ENCODE data around the gene ERF.
A peak's percentile ranks its signal among the peaks of the same experiment; 100 is the strongest.

ERF gene

DNA sequence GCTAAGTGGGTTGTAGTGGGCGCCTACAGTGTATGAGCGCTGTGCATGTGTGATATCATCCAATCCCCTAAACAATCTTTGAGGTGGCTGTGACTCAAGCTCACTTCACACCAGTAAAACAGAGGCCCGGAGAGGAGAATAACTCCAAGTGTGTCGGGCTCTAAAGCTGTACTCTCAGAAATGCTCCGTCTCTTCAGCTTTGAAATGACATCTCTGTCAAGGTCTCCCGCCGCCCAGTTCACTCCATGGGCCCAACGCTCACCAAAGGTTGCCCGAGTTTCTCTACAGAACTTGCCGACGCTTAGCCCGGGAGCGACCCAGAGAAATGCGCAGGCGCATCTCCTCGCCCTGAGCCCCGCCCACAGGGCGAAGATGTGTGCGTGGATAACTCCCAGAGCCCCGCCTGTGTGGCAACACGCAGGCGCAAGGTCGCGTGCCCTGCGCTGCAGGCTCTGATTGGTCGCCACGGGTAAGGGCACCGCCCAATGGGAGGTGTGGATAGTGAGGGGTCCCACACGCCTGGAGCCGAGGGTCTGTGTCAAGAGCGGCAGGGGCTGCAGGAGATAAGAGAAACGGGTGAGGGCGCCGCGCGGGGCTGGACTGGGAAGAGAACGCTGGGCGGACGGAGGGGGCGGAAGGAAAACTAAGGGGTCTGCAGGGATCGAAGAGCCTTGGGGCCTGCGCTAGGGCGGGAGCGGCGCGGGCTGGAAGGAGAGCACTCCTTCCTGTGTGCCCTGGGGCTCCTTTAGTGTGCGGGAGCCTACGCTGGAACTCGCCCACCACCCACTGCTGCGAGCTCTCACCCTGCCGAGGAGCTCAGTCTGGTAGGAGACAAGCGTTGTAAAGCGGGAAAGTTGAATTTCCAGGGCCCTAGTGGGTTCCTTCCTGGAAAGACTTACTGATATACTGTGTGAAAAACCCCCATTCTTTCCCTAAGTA lies 34.8 kb downstream of the ERF start, which contains the start of gene ZNF526:
Gene ZNF526 (plus strand): TSS at position 501 of the 939 bp plus-strand sequence. CDS start 4,092 bp downstream, outside the sequence.
- DNase-seq: peak; percentile 65 to 98 (median 96)

DNA sequence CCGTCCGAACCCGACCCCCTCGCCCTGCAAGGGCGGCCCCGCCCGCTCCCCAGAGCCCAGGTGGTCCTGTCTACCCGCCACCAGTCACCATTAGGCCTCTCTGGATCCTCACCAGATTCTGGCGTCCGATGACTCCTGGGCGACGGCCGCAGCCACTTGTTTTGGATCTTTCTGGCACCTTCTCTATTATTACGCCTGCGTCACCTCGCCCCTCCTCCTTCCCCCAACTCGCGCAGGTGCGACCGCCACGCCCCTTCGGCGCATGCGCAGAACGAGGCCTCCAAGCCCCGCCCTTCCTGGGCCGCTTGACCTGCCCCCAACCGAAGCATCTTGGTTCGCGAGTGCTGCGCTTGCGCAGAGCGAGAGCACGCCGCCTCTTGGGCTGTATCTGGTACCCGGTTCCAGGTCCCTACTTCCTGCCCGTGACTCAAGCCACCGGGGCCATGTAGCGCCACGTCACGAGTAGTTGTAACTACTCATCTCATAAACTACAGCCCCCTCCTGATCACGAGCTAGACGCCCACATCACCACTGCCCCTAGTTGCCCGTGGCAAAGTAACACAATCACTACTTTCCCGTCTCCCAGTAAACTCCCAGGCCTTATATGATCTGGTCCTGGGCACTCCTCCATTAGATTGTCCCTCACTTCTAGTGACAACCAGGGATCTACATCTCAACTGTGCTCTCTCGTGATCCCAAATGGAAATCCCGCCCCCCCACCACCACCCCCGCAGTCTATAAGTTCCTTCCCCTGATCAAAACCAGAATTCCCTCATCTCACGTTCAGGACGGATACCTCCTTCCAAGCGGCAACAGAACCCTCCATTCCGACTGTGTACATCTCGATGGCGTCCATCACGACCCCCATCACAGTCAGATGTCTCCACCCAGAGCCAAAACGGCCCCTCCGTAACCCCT lies 37.1 kb downstream of the ERF start, which contains the start of gene DEDD2:
Gene DEDD2 (minus strand): TSS at position 158 of the 918 bp plus-strand sequence. CDS start 670 bp downstream, outside the sequence.
- DNase-seq: peak; percentile 40 to 99 (median 94)

DNA sequence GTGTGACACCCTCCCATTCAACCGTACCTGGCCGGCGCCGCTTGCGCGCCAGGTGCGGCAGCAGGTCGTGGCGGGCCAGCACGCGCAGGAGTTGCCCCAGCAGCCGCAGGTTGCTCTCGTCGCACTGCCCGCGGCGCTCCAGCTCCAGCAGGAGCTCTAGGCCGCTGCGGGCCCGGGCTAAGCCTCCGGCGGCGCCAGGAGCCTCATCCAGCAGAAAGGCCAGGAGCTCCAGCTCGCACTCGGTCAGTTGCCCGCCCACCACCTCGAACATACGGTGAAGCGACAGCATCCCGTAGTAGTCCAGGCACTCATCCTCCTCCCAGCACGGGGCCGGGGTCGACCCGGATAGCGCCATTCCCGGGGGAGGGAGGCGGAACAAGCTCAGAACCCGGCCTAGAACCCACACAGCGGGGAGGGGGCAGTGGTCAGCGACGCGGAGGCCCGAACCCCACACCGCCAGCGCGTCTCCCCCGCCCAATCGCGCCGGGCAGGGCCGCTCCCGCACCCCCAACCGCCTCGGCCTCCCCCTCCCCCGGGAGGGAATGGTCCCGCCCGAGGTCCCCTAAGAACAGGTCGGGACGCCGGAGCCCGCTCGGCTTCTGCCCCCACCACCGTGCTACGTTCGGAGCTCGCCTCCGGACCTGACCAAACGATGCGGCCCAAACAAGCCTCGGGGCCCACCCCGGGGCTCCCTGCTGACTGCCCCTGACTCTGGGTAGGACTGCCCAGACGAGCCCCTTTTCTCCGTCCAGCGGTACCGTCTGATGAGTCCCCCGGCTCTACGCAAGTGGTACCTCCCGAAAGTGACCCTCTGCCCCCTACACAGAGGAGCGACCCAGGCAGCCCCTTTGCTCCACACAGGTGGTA lies 38.0 kb downstream of the ERF start:
- DNase-seq: peak in 40 of 58 donors; percentile 5 to 80 (median 52)

DNA sequence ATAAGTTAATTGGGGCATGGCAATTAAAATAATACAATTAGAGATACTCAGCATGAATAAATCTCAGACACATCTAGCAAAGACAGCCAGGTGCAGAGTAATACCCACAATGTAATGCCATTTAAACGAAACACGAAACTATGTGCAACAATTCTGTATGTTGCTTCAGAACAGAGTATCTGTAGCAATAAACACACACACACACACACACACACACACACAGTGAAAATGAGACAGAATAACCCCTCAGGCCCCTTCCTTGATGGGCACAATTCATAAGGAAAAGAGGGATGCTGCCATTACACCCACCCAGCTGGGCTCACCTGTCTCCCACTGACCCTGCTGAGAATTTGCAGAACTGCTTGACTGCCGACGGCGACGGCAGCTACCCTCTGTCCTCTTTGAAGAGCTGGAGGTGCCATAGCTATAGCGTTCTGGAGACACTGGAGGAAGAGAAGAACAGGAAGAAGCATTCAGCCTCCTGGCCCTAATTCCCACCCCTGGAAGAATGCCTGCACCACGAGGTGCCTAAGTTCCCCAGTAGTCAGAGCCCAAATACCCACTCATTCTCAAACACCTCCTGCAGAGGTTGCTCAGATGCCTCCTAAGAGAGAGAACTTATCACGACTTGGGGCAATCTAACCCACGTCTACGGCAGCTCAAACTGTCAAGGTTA lies 40.0 kb downstream of the ERF start:
- DNase-seq: no peak

DNA sequence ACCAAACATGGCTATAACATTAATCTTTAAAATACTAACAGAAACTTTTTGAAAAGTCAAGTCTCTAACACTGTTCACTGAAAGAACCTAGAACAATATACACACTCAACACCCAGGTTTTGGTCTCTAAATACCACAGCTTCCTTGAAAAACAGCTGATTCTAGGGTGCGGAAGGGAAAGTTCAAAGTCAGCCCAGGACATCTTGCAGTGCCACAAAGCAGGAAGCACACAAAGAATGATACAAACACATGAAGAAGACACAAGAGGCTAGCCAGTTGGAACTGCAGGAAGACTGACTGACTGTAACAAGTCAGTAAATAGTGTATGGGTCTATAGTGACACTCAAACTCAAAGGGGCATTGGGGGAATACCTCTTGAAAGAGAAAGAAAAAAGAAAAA lies 42.0 kb downstream of the ERF start:
- no peak for DNase-seq

DNA sequence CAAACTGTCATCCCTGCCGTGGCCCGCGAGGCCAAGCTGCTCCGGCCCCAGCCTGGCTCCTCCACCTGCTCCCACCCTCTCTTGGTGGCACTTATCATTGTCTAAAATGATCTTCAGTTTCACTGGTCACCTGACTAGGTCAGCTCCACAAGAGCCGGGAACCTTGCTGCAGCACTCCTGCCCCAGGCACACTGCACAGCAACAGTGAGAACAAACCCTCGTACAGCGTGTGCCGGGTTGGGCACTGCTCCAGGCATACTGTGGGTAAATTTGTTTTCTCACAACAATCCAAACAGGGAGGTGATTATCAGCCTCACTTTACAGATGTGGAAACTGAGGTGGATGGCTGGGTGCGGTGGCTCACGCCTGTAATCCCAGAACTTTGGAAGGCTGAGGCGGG lies 46.3 kb downstream of the ERF start:
- no peak for DNase-seq

DNA sequence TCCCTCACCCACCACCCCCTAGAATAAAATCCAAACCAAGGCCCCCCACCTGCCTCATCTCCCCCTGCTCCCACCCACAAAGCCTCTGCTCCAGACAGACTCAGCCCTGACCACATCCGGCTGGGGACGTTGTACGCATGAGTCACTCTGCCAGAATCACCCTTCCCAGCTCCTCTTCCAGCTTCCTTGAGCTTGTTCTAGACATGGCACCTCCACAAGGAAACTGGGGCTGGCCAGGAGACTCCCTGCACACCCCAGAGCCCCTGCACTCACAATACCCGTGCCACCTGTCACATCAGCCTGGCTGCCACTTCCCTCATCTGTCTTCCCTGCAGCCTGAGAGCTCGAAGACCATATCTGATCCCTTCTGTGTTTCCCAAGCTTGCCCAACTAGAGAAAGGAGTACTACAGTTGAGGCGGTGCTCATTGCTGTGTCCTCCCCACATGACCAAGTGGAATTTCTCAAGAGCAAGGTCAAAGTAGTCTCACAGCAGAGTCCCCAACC lies 47.1 kb downstream of the ERF start:
- DNase-seq: no peak

DNA sequence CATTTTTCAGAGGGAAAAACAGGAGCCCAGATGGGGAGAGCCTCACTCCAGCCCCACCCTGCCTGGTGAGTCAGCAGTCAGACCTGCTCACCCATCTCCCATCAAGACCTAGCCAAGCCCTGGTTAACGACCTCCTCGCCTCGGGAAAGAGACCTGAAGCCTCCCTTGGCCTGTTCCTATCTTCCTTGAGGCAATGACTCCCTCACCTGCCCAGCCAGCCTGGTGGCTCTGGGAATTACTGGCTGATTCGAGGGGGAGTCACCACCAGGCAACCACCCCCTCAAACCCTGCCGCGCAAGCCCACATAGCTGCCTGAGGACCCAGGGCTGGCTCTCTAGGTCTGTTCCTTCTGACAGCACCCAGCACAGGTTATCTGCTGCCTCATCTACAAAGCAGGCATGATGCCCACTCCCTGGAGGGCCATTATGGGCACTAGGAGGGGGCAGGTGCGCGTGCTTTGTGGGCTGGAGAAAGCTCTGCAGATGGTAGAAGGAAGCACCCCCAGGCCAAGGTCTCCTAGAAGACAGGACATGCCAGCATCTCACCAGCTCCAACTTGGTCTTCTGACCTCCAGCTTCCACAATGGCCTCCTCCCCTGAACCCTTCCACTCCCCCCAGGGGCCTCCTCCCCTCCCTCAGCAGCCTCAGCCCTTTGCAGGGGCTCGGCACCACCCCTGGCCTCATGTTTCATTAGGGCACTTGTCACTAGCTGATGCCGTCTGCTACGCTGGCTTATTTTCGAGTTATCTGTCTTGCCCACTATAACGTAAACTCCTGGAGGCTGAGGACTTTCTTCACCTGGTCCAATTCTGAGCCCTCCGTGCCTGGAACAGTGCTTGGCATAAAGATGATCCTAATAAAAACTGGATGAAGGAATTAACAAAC lies 47.8 kb downstream of the ERF start:
- DNase-seq: peak in 1 of 58 donors; percentile 18

DNA sequence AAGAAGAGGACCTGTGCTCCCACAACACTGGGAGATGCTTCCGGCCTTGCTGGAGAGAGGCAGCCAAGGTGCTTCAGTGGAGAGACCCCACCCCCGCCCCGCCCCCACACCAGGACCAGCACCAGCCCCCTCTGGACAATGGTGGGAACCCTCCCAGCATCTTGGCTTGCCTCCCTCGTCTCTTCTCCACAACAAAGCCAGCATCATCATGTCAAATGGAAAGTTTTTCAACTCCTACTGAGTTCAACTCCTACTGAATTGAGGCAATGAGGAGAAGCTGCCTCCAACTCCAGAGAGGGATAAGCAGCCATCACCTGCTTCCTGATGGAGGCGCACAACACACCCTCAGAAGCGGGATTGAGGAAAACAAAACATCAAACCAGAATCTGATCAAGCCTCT lies 50.3 kb downstream of the ERF start:
- no peak for DNase-seq

DNA sequence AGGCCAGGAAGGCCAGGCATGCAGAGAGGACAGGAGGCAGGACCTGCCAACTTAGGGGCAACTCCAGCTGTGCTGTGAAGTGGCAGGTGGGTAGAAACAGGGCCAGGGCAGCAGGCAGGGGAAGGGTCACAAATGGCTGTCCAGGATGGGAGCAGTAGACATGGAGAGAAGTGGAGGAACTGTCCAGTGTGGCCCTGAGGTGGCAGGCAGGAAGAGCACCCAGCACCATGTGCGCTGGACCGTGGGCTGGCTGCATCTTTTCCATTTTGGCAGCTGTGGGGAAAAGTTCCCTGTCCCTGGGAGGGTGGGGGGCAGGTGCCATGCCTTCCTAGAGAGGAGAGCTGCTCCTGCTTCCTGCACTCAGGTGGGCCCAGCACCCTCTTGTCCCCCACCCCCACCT lies 51.2 kb downstream of the ERF start:
- no peak for DNase-seq

DNA sequence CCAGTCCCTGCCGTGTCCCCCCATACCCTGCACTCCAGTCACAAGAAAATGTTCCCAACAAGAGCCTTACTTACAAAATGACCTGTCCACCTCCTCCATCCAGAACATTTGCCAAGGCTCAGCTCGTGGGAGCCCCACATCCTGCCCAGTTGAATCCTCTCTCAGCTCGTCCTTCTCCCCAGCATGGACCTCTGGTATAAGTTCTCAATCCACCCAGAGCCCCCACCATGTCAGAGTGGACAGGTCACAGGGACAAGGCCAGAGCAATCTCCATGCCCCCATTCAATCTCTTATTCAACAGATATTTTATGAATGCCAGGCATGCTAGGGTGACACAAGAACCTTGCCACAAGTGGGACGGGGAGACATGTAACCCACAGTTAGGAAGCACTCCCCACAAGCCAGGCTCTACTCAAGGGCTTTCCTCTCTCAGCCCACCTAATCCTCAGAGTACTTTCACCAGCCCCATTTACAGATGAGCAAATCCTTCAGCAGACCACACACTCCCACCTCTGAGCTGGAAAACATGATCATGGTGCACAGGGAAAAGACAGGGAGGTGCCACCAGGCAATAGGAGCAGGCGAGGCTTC lies 52.5 kb downstream of the ERF start:
- DNase-seq: no peak

DNA sequence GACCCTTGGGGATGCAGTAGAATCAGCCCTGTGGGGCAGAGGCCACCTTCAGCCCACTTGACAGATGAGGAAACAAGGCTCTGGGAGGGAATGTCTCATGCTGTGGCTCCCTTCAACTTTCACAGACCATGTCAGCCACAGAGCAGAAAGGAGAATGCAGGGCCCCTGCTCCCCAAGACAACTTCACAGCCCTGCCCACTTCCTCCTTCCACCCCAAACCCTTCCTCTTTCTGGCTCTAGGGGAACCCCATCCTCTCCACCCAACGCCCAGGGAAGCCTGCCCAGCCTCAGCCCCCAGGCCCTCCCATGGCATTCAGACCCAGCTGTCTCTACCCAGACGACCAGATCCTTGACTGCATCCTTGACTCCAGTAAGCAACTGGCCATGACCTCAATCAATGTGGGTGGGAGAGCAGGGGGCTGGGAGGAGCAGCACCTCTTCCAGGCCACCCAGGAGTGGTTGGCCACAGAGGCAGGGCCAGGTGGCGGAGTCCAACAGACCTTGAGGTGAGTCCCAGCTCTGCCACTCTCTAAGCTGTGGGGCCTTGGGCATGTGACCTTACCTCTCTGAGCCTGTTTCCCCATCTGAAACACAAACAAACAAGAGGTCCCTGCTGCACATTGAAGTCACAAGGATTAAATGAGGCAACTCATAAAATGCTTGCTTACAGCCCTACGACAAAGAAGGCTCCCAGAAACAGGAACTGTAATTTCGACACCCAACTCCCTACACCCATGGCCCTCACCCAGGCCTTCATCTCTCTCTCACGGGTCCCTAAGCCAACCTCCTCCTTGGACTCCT lies 53.2 kb downstream of the ERF start:
- DNase-seq: peak in 11 of 58 donors; percentile 3 to 45 (median 21)

DNA sequence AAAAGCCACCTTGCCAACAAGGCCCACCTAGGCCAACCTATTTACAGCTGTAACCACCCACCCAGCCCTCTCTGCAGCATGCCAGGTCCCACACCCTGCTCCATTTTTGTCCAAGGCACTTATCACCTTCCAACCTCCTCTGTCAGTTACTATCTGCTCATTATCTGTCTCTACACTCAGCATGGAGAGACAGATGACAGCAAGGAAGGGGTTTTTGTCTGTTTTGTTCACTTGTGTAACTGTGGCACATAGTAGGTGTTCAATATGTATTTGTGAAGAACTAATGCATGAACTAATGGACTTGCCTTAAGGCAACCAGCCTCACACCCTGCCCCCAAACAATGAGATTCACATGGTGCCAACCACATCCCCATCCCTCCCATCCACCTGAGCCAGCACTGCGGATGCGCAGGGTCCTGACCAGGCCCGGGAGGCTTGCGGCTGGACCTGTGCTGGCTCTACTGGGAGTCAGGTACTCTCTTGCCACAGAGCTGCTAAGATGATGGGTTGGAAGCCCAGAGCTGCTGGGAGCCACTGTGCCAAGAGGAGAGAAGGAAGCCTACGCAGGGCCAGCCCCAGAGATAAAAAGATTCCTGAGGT lies 54.7 kb downstream of the ERF start:
- DNase-seq: no peak

DNA sequence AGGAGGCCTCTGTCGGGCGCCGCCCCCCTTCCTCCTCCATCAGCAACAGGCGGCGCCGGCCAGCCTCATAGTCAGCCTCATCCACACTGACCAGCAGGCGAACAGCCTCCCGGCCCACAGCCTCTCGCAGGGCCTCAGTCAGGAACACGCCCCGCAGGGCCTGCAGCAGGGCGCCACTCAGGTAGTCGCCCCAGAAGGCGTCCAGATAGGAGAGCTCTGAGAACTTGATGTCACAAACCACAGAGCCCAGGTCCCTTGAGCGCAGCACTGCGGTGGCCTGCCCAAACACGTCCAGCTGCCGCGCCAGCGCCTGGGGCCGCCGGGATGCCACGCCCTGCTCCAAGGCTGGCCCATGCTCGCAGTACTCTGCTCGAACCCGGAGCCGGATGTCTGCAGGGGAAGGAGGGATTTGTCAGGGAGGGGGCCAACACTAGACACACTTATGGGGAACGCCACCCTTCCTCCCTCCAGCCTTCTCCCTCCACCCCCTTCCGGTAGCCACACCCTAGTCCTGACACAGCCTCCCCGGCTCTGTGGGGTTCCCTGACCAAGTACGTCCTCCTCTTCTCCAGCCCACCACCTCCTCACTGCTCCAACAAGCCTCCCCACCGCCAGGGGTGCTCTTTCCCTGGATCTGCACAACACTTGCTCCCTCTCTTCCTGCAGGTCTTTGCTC lies 55.4 kb downstream of the ERF start:
- DNase-seq: no peak

DNA sequence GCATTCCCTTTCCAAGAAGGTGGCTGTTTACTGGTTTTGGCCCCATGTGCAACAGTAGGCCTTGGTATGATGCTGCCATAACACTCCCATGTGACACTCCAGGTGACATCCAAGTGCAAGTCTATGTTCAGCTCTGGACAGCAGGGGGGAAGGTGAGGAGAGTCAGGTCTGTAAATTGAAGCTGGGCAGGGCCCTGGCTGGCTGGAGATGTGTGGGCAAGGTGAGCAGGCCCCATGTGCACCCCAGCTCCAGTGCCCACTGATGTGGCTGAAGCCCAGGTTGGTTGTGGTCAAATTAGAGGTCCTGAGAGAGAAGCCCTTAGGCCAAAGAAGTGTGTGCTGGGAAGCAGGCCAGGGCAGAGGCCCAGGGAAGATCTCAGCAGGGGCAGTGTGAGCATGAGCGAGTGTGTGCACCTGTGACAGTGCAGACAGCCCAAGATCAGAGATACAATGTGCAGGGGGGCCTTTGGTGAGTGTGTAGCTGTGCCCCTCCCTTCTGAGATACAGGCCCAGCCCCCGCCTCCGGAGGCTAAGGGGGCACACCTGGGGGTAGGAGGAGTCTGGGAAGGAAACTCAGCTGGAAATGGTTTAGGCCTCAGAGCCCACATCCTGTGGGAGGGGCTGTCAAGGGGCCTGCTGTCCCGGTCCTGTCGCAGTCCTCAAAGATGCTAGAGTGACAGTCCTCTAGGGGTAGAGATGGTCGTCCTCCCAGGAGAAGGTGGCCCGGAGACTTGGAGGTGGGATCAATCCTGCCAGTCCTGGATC lies 56.1 kb downstream of the ERF start:
- DNase-seq: no peak
